IMR-90 (cell line): ENCODE results near the gene CLEC5A. TPM values are rescaled to one million over a fixed set of nuclear protein-coding genes. Genes with fewer than 3 reads are reported as not detected.

ENCODE experiments used
- ATAC-seq: fragments of 200-7000 bp; cut with Tn5 transposase; 2 replicates; pipeline ENCODE4 v1.9.1; 2020; ENCODE audit warnings: low read depth, mild to moderate bottlenecking, moderate library complexity
- Bru-seq: library from RNA; stranded (reverse); fragments of 400-500 nt; gene quantifications from one replicate; lab custom pipeline; 2021; lab: Mats Ljungman, UMichigan
- BruChase-seq, 2 experiments: library from RNA; stranded (reverse); fragments of 400-500 nt; gene quantifications; one replicate each; lab custom pipeline; 2021; lab: Mats Ljungman, UMichigan
- BruUV-seq: library from RNA; stranded (reverse); fragments of 400-500 nt; replicated peaks from 2 replicates; lab custom pipeline; 2021; lab: Mats Ljungman, UMichigan
- CTCF ChIA-PET: fragments of 300-600 bp; formaldehyde crosslinking; extraction: SDS; loops from one replicate; lab custom pipeline; 2021; ENCODE audit warnings: antibody characterized with exemption; lab: Yijun Ruan, JAX
- POLR2A ChIA-PET: fragments of 300-600 bp; sonication (Branson Sonifier 250); formaldehyde crosslinking; loops from one replicate; lab custom pipeline; 2022; ENCODE audit warnings: antibody characterized with exemption; ENCODE audit not compliant: unreplicated experiment; lab: Charles Lee
- DNase-seq: peaks from one replicate; pipeline ENCODE4 v3.0.0; 2013
- H2AFZ ChIP-seq: replicated peaks from 2 replicates; pipeline ENCODE3; 2013; ENCODE audit warnings: low read length, mild to moderate bottlenecking; ENCODE audit not compliant: poor library complexity
- H2AK5ac ChIP-seq: 2 replicates; pipeline ENCODE4 v1.6.1; 2013; ENCODE audit warnings: low read depth, low read length, inconsistent platforms
- H2AK9ac ChIP-seq: replicated peaks from 2 replicates; pipeline ENCODE3; 2013; ENCODE audit warnings: mild to moderate bottlenecking, low read depth, low read length, moderate library complexity; ENCODE audit not compliant: poor library complexity
- H2BK120ac ChIP-seq: 2 replicates; pipeline ENCODE4 v1.6.1; 2013; ENCODE audit warnings: low read depth, low read length, inconsistent platforms
- H2BK15ac ChIP-seq: 3 replicates; pipeline ENCODE4 v1.6.1; 2013; ENCODE audit warnings: low read depth, low read length, inconsistent platforms
- H2BK20ac ChIP-seq: 2 replicates; pipeline ENCODE4 v1.6.1; 2013; ENCODE audit warnings: low read depth, mild to moderate bottlenecking, inconsistent platforms, low read length, moderate library complexity
- H2BK5ac ChIP-seq: 2 replicates; pipeline ENCODE4 v1.6.1; 2013; ENCODE audit warnings: mild to moderate bottlenecking, low read depth, low read length, inconsistent platforms; ENCODE audit not compliant: poor library complexity, severe bottlenecking
- H3K14ac ChIP-seq: replicated peaks from 2 replicates; pipeline ENCODE4 v1.6.1; 2013; ENCODE audit warnings: low read depth, low read length, inconsistent platforms
- H3K18ac ChIP-seq: 2 replicates; pipeline ENCODE4 v1.6.1; 2013; ENCODE audit warnings: low read depth, low read length, control low read depth
- H3K23ac ChIP-seq: 2 replicates; pipeline ENCODE4 v1.6.1; 2013; ENCODE audit warnings: low read depth, low read length, inconsistent platforms
- H3K27ac ChIP-seq: 2 replicates; pipeline ENCODE4 v1.5.1; 2013; ENCODE audit warnings: mild to moderate bottlenecking, control low read depth, low read length; ENCODE audit not compliant: insufficient read depth
- H3K27me3 ChIP-seq: 2 replicates; pipeline ENCODE4 v1.6.1; 2013; ENCODE audit warnings: low read length; ENCODE audit not compliant: control insufficient read depth, insufficient read depth
- H3K36me3 ChIP-seq: 2 replicates; pipeline ENCODE4 v1.6.1; 2013; ENCODE audit warnings: low read length, mixed read lengths; ENCODE audit not compliant: control insufficient read depth, insufficient read depth
- H3K4ac ChIP-seq: 2 replicates; pipeline ENCODE4 v1.6.1; 2013; ENCODE audit warnings: low read depth, low read length, inconsistent platforms
- H3K4me1 ChIP-seq: 2 replicates; pipeline ENCODE4 v1.6.1; 2013; ENCODE audit warnings: low read length, mixed read lengths; ENCODE audit not compliant: control insufficient read depth, insufficient read depth
- H3K4me2 ChIP-seq: 2 replicates; pipeline ENCODE4 v1.6.1; 2013; ENCODE audit warnings: low read depth, mild to moderate bottlenecking, control low read depth, low read length, moderate library complexity
- H3K4me3 ChIP-seq: 2 replicates; pipeline ENCODE4 v1.5.1; 2013; ENCODE audit warnings: low read depth, mild to moderate bottlenecking, control low read depth, low read length, moderate library complexity; ENCODE audit not compliant: insufficient read depth
- H3K56ac ChIP-seq: 2 replicates; pipeline ENCODE4 v1.6.1; 2013; ENCODE audit warnings: low read length, inconsistent platforms; ENCODE audit not compliant: insufficient read depth; ENCODE audit errors: extremely low read depth
- H3K79me1 ChIP-seq, 2 experiments: 2 replicates each; pipeline ENCODE4 v1.6.1; 2013; ENCODE audit warnings: low read length in 2 of 2, inconsistent platforms in 1 of 2, low read depth in 1 of 2
- H3K9ac ChIP-seq: 2 replicates; pipeline ENCODE4 v1.6.1; 2013; ENCODE audit warnings: low read depth, low read length, control low read depth
- H3K9me1 ChIP-seq: 2 replicates; pipeline ENCODE4 v1.6.1; 2013; ENCODE audit warnings: low read length, inconsistent platforms; ENCODE audit not compliant: insufficient read depth
- H3K9me3 ChIP-seq: 2 replicates; pipeline ENCODE4 v1.6.1; 2013; ENCODE audit warnings: low read length; ENCODE audit not compliant: control insufficient read depth, insufficient read depth
- H4K20me1 ChIP-seq: 2 replicates; pipeline ENCODE4 v1.6.1; 2013; ENCODE audit warnings: low read length, inconsistent platforms; ENCODE audit not compliant: insufficient read depth
- H4K5ac ChIP-seq: 2 replicates; pipeline ENCODE4 v1.6.1; 2013; ENCODE audit warnings: mild to moderate bottlenecking, low read depth, low read length, control low read depth
- H4K8ac ChIP-seq, 2 experiments: 2 replicates each; pipeline ENCODE4 v1.6.1; 2013; ENCODE audit warnings: low read depth in 2 of 2, low read length in 2 of 2, control low read depth in 1 of 2, inconsistent platforms in 1 of 2
- H4K91ac ChIP-seq: 2 replicates; pipeline ENCODE4 v1.6.1; 2013; ENCODE audit warnings: low read depth, low read length, inconsistent platforms; ENCODE audit not compliant: insufficient read depth
- CEBPB ChIP-seq: IDR thresholded peaks from 2 replicates; pipeline ENCODE4 v1.6.1; 2012; ENCODE audit warnings: low read depth, low read length, improper control_type of control experiment
- CHD1 ChIP-seq: IDR thresholded peaks from 2 replicates; pipeline ENCODE4 v1.6.1; 2012; ENCODE audit warnings: low read depth, low read length, improper control_type of control experiment
- CTCF ChIP-seq: conservative IDR thresholded peaks from 2 replicates; pipeline ENCODE4 v1.5.1; 2012; ENCODE audit warnings: mild to moderate bottlenecking, low read depth, low read length, improper control_type of control experiment
- ELK1 ChIP-seq: fragments of 150-350 bp; IDR thresholded peaks from 2 replicates; pipeline ENCODE4 v1.6.1; 2016; ENCODE audit warnings: low read depth, mild to moderate bottlenecking, low read length, moderate library complexity, borderline replicate concordance
- FOS ChIP-seq: fragments of 150-350 bp; IDR thresholded peaks from 2 replicates; pipeline ENCODE4 v1.6.1; 2016; ENCODE audit warnings: low read depth, low read length
- MAFK ChIP-seq: IDR thresholded peaks from 2 replicates; pipeline ENCODE4 v1.6.1; 2012; ENCODE audit warnings: low read depth, low read length, improper control_type of control experiment
- MAZ ChIP-seq: IDR thresholded peaks from 2 replicates; pipeline ENCODE4 v1.6.1; 2012; ENCODE audit warnings: low read depth, mild to moderate bottlenecking, low read length, improper control_type of control experiment, moderate library complexity, borderline replicate concordance
- MXI1 ChIP-seq: IDR thresholded peaks from 2 replicates; pipeline ENCODE4 v1.6.1; 2012; ENCODE audit warnings: low read depth, mild to moderate bottlenecking, low read length, moderate library complexity, borderline replicate concordance
- NFE2L2 ChIP-seq: fragments of 150-350 bp; IDR thresholded peaks from 2 replicates; pipeline ENCODE4 v1.6.1; 2016; ENCODE audit warnings: low read depth, mild to moderate bottlenecking, low read length
- POLR2A ChIP-seq: IDR thresholded peaks from 2 replicates; pipeline ENCODE4 v1.6.1; 2012; ENCODE audit warnings: mild to moderate bottlenecking, low read depth, low read length
- RAD21 ChIP-seq: IDR thresholded peaks from 2 replicates; pipeline ENCODE4 v1.6.1; 2012; ENCODE audit warnings: low read length, improper control_type of control experiment
- RCOR1 ChIP-seq: IDR thresholded peaks from 2 replicates; pipeline ENCODE4 v1.6.1; 2012; ENCODE audit warnings: mild to moderate bottlenecking, low read length, improper control_type of control experiment; ENCODE audit not compliant: insufficient replicate concordance
- RFX5 ChIP-seq: IDR thresholded peaks from 2 replicates; pipeline ENCODE4 v1.8.0; 2012; ENCODE audit warnings: low read depth, mild to moderate bottlenecking, low read length, moderate library complexity
- SMC3 ChIP-seq: fragments of 150-350 bp; IDR thresholded peaks from 2 replicates; pipeline ENCODE4 v1.6.1; 2016; ENCODE audit warnings: low read depth, mild to moderate bottlenecking, antibody characterized with exemption, low read length, moderate library complexity
- USF2 ChIP-seq: fragments of 150-350 bp; IDR thresholded peaks from 2 replicates; pipeline ENCODE4 v1.6.1; 2017; ENCODE audit warnings: mild to moderate bottlenecking, antibody characterized with exemption, low read length, low read depth
- WGBS, 2 experiments: methylation state at CpG; one replicate each; pipeline versions ENCODE4 v1.1.5 to v1.1.7; 2013; ENCODE audit warnings: missing lambda C conversion rate in 2 of 2; ENCODE audit not compliant: insufficient read length in 1 of 2; ENCODE audit errors: extremely low coverage in 2 of 2; 5-methylcytosine and 5-hydroxymethylcytosine counted together
- dilution Hi-C: fragments of 300-500 bp; cut with HindIII; formaldehyde crosslinking; loops from one replicate; pipeline ENCODE4 v1.14.3; 2018; ENCODE audit warnings: low sequenced_read_pairs; ENCODE audit not compliant: unreplicated experiment
- in situ Hi-C: fragments of 300-500 bp; cut with MboI; formaldehyde crosslinking; loops from 3 replicates; pipeline ENCODE4 v1.14.3; 2019; ENCODE audit warnings: low sequenced_read_pairs, inconsistent platforms, mixed read lengths
- intact Hi-C: fragments of 100-400 bp; cut with micrococcal nuclease; formaldehyde crosslinking; loops from 2 replicates; pipeline ENCODE4 v1.10.0; 2022
- long read RNA-seq: library from polyadenylated mRNA; unstranded; transcript quantifications from one replicate; pipeline ENCODE4 v2.0.0, GENCODE V29; 2021; ENCODE audit not compliant: unreplicated experiment
- polyA plus RNA-seq, 3 experiments: library from polyadenylated mRNA; depleted of rRNA; stranded (reverse); fragments of >200 nt; gene quantifications; 2 replicates each; pipeline ENCODE4 v1.2.3, GENCODE V29; 2012; ENCODE audit warnings: low replicate concordance in 1 of 3
- total RNA-seq: library from RNA; depleted of rRNA; stranded (reverse); fragments of >200 nt; gene quantifications from 2 replicates; pipeline ENCODE4 v1.2.3, GENCODE V29; 2012; rRNA removed

CLEC5A gene
- total RNA-seq = not detected in 2 replicates
- not detected in 2 replicates for polyA plus RNA-seq (2012; rRNA removed)
- polyA plus RNA-seq (2012; cell fraction: cytosol; rRNA removed) = not detected in 2 replicates
- polyA plus RNA-seq (2012; cell fraction: nucleus; rRNA removed; ENCODE audit: low replicate concordance) = not detected in 2 replicates
- not detected for Bru-seq, nascent RNA
- not detected for BruChase-seq, experiment 1, labeled RNA remaining after a 6-hour chase
- BruChase-seq, experiment 2, labeled RNA remaining after a 2-hour chase = not detected
- long read RNA-seq = 0 reads

- no TSS peak for BruUV-seq
- Histone ChIP-seq H3K23ac (no peak within 1 kb of the TSS), H3K36me3 (no peaks in the 10 kb centered on the region), H3K56ac (no peak within 1 kb of the TSS), H3K14ac (no peak within 1 kb of the TSS), H2BK120ac (no peak within 1 kb of the TSS), H2BK5ac (no peak within 1 kb of the TSS), H4K20me1 (no peaks in the 10 kb centered on the region), H2BK15ac (no peak within 1 kb of the TSS), H3K9me3 (peaks cover 9% of the 10 kb centered on the region), H2AK5ac (no peak within 1 kb of the TSS), H3K9me1 (no peaks in the 10 kb centered on the region), H3K4ac (no peak within 1 kb of the TSS), H3K9ac (no peak within 1 kb of the TSS), H3K4me2 (no peak within 1 kb of the TSS), H3K27me3 (no peaks in the 10 kb centered on the region), H4K8ac (no peak within 1 kb of the TSS), H3K79me1 (no peaks in the 10 kb centered on the region), H4K5ac (no peak within 1 kb of the TSS), H2AK9ac (no peak within 1 kb of the TSS), H2BK20ac (no peak within 1 kb of the TSS), H2AFZ (no peak within 1 kb of the TSS), H3K4me1 (no peaks in the 10 kb centered on the region), H3K18ac (no peak within 1 kb of the TSS), H3K4me3 (no peak within 1 kb of the TSS), H3K27ac (no peak within 1 kb of the TSS), H4K91ac (no peak within 1 kb of the TSS)
- intact Hi-C loops (no loop called here), in situ Hi-C loops (no loop called here), dilution Hi-C loops (no loop called here)
- ATAC-seq (no peak), DNase-seq (no peak)
- WGBS, 2 experiments = no CpG with 5 or more reads among the region's 3 CpGs
- TF ChIP-seq MAFK = no peak
- no peak for TF ChIP-seq MAZ
- no peak for TF ChIP-seq ELK1
- TF ChIP-seq SMC3 = no peak
- no peak for TF ChIP-seq POLR2A
- TF ChIP-seq CHD1 = no peak
- no peak for TF ChIP-seq RCOR1
- TF ChIP-seq RAD21 = no peak
- no peak for TF ChIP-seq RFX5
- TF ChIP-seq NFE2L2 = no peak
- TF ChIP-seq CEBPB = no peak
- TF ChIP-seq FOS = no peak
- no peak for TF ChIP-seq CTCF
- no peak for TF ChIP-seq MXI1
- no peak for TF ChIP-seq USF2
- ChIA-PET CTCF (no interaction called here), POLR2A (no interaction called here)
Measured at GRCh38 chr7:141946796-141947195, at the start of gene CLEC5A. TSS of gene CLEC5A (minus strand) at chr7:141946974. CDS start at chr7:141946292, 682 bp downstream.
